NCI-H345 treated with DMSO at 0.1 percent for 48 hours (cell line): ENCODE measurements around the gene RAPGEF1.
"Not testable (repeated sequence)": the region's sequence is repeated elsewhere in the genome, so short reads cannot be mapped to it uniquely, and the experiment has no call there.

Experiments used
- DNase-seq: peaks from one replicate; lab custom pipeline; 2025; ENCODE audit not compliant: unreplicated experiment; lab: John Stamatoyannopoulos, UW

Gene RAPGEF1

DNA sequence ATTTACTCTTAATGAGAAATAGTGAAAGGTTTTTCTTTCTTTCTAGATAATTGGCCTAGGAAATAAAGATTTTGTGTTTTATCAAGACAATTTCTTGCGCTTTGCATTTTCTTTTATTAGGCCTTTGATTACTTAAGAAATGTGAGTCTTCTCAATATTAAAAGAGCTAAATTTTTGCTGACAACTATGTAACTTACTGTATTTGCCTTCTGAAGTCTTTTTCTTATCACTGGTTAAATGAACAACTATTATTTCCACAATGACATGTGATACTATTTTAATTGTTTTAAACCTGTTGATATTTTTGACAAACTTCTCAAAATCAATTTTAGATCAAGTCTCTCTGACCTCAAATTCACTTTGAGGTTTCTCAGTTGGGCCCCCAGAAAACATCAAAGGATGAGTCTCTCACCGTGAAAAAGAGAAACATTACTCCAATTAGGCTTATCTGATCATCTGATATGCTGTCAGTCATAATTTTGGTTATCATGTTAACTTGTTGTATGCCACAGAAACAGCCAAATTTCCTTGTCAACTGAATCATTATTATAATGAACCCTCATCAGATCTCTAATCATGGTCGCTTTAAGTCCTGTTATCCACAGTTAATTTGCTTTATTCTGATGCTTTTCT, 48.8 kb downstream of the RAPGEF1 start:
- DNase-seq, result no peak

- DNase-seq, result no peak
These were observed 49.4 kb downstream of the RAPGEF1 start for GRCh38 chr9:131690462-131690861.

GRCh38 chr9:131688377-131688776, 51.5 kb downstream of the RAPGEF1 start:
- no peak for DNase-seq

DNA sequence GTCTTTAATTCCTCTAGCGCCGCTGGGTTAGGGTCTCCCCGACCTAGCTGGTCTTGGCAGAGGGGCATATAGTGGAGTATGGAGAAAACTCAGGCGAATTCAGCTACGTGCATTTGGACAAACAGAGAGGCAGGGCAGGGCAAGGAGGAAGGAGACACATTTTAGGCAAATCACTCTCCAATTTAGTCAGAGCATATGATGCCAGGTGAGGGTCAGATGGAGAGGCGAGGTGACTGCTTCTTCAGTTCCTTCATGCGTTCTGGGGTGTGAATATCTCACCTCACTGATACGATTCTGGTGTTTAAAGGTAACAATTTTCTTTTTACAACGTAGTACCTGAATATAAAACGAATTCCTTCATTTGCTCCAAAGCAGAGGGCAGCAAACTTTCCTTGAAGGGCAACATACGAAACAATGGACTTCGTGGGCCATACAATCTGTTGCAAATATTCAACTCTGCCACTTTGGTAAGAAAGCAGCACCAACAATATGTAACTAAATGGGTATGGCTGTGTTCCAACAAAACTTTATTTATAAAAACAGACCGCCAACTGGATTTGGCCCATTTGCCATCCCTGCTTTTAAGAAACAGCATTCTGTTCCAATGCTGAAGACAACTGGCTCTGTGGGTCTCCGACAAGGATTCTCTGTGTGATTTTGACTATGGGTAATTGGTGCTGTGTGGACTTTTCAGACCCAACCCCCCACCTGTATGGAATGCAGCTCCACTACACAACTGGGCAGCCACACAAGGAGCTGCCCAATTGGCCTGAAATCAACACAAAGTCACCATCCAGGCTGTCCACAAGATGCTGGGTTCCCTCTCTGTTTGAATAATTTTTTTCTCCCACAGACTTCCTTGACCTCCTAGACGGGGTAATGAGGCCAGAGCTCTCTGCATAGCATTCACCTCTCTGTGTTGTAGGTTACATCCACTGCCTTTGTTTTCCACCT, 53.8 kb downstream of the RAPGEF1 start:
- DNase-seq, result no peak

- DNase-seq, result not testable (repeated sequence)
These were observed 56.8 kb downstream of the RAPGEF1 start for GRCh38 chr9:131683094-131683493.

DNA sequence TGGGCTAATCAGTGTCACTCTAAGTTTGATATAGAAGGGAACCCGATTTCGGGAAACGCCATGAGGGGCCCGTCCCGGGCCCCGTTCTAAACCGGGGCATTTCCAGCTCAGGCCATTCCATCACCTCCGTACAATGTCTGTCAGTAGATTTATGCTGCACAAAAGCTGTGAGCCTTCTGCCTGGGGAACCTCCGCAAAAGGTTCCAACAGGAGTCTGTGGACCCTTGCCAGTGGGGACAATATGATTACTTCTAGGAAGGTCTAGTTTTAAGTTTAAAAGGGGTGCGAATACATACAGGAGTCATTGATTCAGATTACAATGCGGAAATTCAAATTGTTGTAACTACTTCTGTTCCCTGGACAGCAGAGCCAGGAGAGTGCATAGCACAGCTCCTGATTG, 57.6 kb downstream of the RAPGEF1 start:
- no peak for DNase-seq

DNA sequence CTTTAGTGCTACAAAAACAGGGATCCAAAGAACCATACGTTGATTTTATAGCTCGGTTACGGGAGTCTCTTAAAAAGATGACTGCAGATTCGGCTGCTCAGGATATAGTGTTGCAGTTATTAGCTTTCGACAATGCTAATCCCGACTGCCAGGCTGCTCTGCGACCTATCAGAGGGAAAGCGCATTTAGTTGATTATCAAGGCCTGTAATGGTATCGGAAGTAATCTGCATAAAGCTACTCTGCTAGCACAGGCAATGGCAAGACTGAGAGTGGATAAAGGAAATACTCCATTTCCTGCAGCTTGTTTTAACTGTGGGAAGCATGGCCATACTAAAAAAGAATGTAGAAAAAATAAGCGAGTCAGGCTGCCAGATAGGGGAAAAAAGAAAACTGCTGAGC, 58.0 kb downstream of the RAPGEF1 start:
- not testable (repeated sequence) for DNase-seq

DNA sequence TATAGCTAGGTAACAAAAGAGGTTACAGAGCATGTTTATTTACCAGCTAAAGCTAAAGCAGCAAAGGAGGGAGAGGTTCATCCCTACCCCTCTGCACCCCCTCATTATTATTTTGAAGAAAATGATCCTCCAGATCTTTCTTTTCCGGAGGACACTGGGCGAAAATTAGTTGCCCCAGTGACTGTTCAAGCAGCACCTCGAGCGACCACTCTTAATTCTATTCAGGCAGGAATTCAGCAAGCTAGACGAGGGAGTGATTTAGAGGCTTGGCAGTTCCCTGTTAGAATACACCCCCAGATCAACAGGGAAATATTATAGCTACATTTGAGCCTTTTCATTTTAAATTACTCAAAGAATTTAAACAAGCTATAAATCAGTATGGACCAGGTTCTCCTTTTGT, 58.8 kb downstream of the RAPGEF1 start:
- DNase-seq, result not testable (repeated sequence)

- no peak for DNase-seq
These were observed 60.4 kb downstream of the RAPGEF1 start for GRCh38 chr9:131679261-131680020.

- DNase-seq, result no peak
These were observed 61.3 kb downstream of the RAPGEF1 start for GRCh38 chr9:131678499-131679111.

GRCh38 chr9:131677444-131678180, 62.3 kb downstream of the RAPGEF1 start:
- no peak for DNase-seq

DNA sequence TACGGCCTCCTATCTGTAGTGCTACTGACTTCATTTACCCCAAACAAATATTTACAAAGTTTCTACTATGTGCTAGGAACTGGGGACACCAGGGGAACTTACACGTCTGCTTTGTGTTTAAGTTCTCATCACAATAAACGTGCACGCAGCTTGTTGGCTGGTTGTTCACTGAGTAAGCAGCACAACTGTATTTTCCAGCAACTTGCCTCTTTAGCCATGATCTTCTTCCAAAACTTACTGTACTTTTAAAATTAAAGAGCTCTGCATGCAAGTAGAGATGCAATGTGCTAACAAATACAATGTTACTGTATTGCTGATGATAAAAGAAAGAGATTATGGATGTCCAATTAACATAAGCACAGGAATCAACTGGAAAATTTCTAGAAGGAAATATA, 62.8 kb downstream of the RAPGEF1 start:
- no peak for DNase-seq

DNA sequence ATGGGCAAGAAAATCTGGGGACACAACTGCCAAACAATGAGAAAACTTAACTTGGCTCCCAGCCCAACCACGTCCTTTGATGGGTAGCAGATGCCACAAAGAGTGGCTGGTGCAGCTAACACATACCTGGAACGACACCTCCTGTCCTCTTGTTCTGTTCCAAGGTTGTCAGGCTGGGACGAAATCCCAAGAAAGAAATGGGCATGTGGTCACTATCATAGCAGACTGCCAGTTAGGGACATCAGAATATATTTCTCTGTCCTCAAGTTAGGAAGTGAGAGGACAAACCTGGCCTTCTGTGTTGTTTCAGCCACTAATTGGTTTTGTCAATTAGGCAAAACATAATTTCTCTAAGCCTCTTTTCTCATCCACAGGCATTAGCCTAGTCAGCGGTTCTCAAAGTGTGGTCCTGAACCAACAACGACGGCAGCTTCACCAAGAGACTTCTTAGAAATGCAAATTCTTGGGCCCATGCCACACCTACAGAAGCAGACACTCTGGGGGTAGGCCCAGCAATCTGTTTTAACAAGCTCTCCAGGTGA, 63.4 kb downstream of the RAPGEF1 start:
- DNase-seq, result no peak

DNA sequence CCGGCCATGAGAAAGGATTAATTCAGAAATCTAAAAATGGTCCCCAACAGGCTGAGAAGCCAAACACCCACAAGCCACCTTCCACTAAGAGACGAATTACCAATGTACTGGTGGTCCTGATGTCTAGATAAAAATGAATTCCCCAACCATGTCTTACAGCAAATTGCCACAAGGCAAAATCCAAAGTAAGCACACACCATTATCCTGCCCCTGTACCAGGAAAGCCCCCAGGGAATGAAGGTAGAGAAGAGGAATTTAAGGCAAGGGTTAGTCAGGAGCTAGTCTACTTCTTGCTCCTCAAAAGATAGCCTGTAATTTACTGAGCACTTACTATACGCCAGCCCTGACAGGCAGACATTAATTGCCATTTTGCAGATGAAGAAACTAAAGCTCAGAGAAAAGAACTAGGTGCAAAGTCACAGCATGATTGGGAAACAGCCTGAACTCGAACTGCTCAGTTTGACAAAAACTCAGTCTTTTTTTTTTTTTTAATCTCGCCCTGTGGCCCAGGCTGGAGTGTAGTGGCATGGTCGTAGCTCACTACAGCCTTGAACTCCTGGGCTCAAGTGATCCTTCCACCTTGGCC, 64.3 kb downstream of the RAPGEF1 start:
- DNase-seq, result no peak

DNA sequence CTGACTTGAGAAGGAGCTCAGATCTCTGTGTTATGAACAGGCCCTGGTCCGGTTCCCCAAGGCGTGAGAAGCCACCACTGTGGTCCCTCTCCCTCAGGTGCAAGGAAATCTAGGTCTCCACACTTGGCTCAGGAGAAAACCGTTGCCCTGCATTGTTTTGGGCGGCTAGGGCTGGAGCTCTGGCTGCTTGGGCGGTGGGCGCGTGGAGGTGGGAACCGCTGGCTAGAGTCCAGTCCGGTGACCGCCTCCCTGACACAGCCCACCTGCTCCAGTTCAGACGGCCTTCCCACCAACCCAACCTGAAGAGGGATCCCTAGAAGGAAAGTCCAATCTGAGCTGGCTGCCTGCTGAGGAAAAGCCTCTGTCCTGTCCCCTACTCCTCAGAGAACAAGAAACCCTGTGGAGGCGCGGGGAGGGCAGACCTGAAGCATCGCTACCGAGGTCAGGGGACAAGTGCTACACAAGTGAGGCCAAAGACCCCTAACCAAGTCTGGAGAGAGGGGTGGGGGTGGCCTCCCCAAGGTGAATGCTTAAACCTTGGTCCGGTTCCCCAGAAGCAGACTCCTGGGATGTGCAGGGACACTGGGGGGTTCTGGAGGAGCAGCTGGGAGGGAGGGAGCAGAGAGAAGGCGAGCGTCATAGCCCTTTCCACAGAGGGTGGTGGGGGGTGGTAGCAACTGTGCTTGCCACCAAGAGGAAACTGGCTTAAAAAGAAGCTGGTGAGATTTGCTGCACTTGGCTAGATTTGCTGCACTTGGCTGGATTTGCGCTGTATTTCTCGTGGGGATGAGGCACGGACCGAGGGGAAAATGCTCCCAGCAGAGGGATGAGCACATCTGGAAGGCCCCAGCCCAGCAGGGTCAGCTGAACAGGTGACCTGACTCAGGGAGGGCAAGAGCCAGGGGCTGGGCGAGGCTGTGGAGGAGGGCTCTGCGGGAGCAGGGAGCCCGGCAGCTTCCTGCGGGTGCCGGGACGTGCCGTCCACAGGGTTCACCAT, 65.2 kb downstream of the RAPGEF1 start:
- no peak for DNase-seq

- no peak for DNase-seq
These were observed 66.3 kb downstream of the RAPGEF1 start for GRCh38 chr9:131673531-131673930.

- DNase-seq, result no peak
These were observed 66.8 kb downstream of the RAPGEF1 start for GRCh38 chr9:131673068-131673467.

- DNase-seq, result no peak
These were observed 67.4 kb downstream of the RAPGEF1 start for GRCh38 chr9:131672451-131672850.

DNA sequence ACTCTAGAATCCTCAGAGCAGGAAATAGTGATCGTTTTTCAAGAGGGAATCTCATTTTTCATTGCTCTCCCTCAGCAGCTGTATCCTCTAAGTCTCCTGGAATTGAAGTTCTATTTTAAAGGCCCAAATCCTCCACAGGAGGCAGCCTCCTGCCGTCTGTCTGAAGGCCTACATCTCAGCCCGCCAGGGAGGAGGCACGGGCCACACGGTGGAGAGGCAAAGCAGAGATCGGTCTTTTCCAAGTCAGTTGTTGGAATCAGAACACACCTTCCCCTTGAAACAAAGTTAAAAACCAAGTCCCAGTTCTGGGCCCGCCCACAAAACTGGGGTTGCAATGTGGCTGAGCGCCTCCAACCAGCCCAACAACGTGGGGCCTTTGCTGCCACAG, 68.7 kb downstream of the RAPGEF1 start:
- DNase-seq, result no peak
